NCI-H82 treated with DMSO at 0.1 percent for 48 hours (cell line): ENCODE results near the gene ZNF366.
"Not testable (repeated sequence)": the region's sequence is repeated elsewhere in the genome, so short reads cannot be mapped to it uniquely, and the experiment has no call there.

ENCODE experiments used
- DNase-seq: peaks from one replicate; lab custom pipeline; 2025; ENCODE audit not compliant: unreplicated experiment; lab: John Stamatoyannopoulos, UW

ZNF366 gene

GRCh38 chr5:72408603-72409002, 98.6 kb downstream of the ZNF366 start:
- peak; percentile 18 for DNase-seq

GRCh38 chr5:72408127-72408526, 99.1 kb downstream of the ZNF366 start:
- no peak for DNase-seq

- no peak for DNase-seq
Measured at GRCh38 chr5:72407541-72407940, 99.7 kb downstream of the ZNF366 start.

DNA sequence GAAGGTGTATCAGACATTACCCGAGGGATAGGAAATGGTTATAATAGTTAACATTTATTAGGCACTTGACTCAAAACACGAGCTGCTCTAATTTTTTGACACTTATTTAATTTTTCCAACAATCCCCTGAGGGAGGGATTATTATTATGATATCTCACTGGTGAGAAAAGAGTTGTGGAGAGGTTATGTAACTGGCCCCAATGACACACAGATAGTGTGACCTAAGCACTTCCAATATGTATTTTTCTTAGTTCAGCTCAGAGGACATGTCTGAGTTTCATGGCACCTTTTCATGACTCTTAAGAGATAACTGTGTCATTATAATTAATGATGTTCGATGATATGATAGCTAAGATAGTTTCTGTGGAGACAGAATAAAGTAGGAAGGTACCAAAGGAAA, 100.1 kb downstream of the ZNF366 start:
- no peak for DNase-seq

GRCh38 chr5:72404771-72405170, 102.4 kb downstream of the ZNF366 start:
- DNase-seq = not testable (repeated sequence)

- no peak for DNase-seq
Measured at GRCh38 chr5:72402959-72403628, 104.1 kb downstream of the ZNF366 start.

DNA sequence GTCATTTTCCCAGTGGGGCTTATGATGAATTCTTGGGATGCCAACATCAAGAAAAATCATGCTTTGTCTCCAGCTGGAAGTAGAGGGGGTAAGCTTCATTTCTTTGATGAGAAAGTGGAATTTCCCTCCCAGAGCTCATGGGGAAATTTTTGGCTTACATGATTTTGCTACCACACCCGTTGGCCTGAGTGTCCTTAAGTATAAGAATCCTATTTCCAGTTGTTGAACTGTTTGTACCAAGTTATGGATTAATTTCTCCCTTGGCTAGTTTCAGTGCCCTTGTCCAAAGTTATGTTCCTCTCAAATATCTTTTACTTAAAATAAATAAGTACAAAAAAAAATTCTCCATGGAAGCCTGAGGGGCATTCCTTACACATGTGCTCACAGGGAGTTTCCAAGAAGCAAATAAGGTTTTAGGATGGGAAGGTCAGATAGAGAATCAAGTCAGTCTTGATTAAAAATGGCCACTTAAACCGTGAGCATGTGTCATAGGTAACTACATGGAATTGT, 104.8 kb downstream of the ZNF366 start:
- no peak for DNase-seq

- DNase-seq = no peak
Measured at GRCh38 chr5:72400950-72401349, 106.3 kb downstream of the ZNF366 start.

- no peak for DNase-seq
Measured at GRCh38 chr5:72397836-72398235, 109.4 kb downstream of the ZNF366 start.

- DNase-seq = no peak
Measured at GRCh38 chr5:72394688-72395087, 112.5 kb downstream of the ZNF366 start.

DNA sequence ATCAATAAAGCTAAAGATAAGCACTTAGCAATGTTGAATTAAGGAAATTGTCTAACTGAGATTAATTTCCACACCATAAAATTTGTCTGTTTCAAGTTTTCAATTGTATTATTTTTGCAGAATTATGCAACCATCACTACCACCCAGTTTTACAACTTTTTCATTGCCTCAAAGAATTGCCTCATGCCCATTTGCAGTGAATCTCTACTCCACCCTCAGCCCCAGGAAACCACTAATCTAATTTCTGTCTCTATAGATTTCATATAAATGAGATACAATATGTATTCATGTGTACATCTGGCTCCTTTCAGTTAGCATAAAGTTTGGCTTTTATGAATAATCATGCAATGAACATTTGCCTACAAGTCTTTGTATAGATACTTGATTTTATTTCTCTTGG, 114.2 kb downstream of the ZNF366 start:
- no peak for DNase-seq
